Neural progenitor cell (in vitro differentiated cells): ENCODE data around the gene HSPA12B. TPM values are rescaled to one million over a fixed set of nuclear protein-coding genes. Genes with fewer than 3 reads are reported as not detected.

Experiments used
- DNase-seq: peaks from one replicate; pipeline ENCODE4 v3.0.0-alpha.2; 2016; ENCODE audit warnings: low spot score
- H2AFZ ChIP-seq: fragments of 200-600 bp; sonication (generic); replicated peaks from 2 replicates; pipeline ENCODE4 v1.6.1; 2016; ENCODE audit warnings: antibody characterized with exemption
- H3F3A ChIP-seq: fragments of 200-600 bp; sonication (generic); 2 replicates; pipeline ENCODE4 v1.6.1; 2016; ENCODE audit warnings: antibody characterized with exemption, low read depth
- H3K27ac ChIP-seq: fragments of 200-600 bp; sonication (generic); 2 replicates; pipeline ENCODE4 v1.5.1; 2016; ENCODE audit warnings: mild to moderate bottlenecking
- H3K27me3 ChIP-seq: fragments of 200-600 bp; sonication (generic); 2 replicates; pipeline ENCODE4 v1.6.1; 2016; ENCODE audit warnings: mild to moderate bottlenecking, moderate library complexity
- H3K36me3 ChIP-seq: fragments of 200-600 bp; sonication (generic); 2 replicates; pipeline ENCODE4 v1.5.1; 2016
- H3K4me1 ChIP-seq: fragments of 200-600 bp; sonication (generic); 2 replicates; pipeline ENCODE4 v1.6.1; 2016; ENCODE audit warnings: mixed run types
- H3K4me2 ChIP-seq: fragments of 200-600 bp; sonication (generic); 2 replicates; pipeline ENCODE4 v1.6.1; 2016
- H3K4me3 ChIP-seq: fragments of 200-600 bp; sonication (generic); 2 replicates; pipeline ENCODE4 v1.5.1; 2016
- H3K79me2 ChIP-seq: fragments of 200-600 bp; sonication (generic); 2 replicates; pipeline ENCODE4 v1.6.1; 2016; ENCODE audit warnings: low read depth
- H3K9ac ChIP-seq: fragments of 200-600 bp; sonication (generic); 2 replicates; pipeline ENCODE4 v1.6.1; 2016
- H3K9me3 ChIP-seq: fragments of 200-600 bp; sonication (generic); 2 replicates; pipeline ENCODE4 v1.5.1; 2016; ENCODE audit warnings: low read depth
- H4K20me1 ChIP-seq: fragments of 200-600 bp; sonication (generic); 2 replicates; pipeline ENCODE4 v1.6.1; 2016; ENCODE audit warnings: low read depth
- H3K27ac Mint-ChIP-seq: 3 replicates; pipeline ENCODE4 v1.8.0; 2021; ENCODE audit warnings: mixed read lengths
- H3K27me3 Mint-ChIP-seq: 2 replicates; pipeline ENCODE4 v1.8.0; 2022; ENCODE audit warnings: low read depth, mild to moderate bottlenecking, inconsistent platforms, moderate library complexity, mixed read lengths; ENCODE audit not compliant: insufficient read depth
- H3K36me3 Mint-ChIP-seq: 3 replicates; pipeline ENCODE4 v1.8.0; 2021; ENCODE audit warnings: mixed read lengths
- H3K4me1 Mint-ChIP-seq: 3 replicates; pipeline ENCODE4 v1.8.0; 2021; ENCODE audit warnings: mixed read lengths
- H3K4me3 Mint-ChIP-seq: 3 replicates; pipeline ENCODE4 v1.8.0; 2021; ENCODE audit warnings: mild to moderate bottlenecking, moderate library complexity, mixed read lengths
- H3K9me3 Mint-ChIP-seq: 3 replicates; pipeline ENCODE4 v1.8.0; 2020; ENCODE audit warnings: mixed read lengths
- CTCF ChIP-seq: fragments of 200-600 bp; sonication (generic); IDR thresholded peaks from 2 replicates; pipeline ENCODE4 v1.5.1; 2017; ENCODE audit warnings: antibody characterized with exemption, mild to moderate bottlenecking
- EZH2 ChIP-seq: fragments of 200-600 bp; sonication (generic); IDR thresholded peaks from 2 replicates; pipeline ENCODE4 v1.6.1; 2017; ENCODE audit warnings: antibody characterized with exemption, mild to moderate bottlenecking, moderate library complexity
- EZH2phosphoT487 ChIP-seq: fragments of 200-600 bp; sonication (generic); IDR thresholded peaks from 2 replicates; pipeline ENCODE4 v1.6.1; 2017; ENCODE audit warnings: antibody characterized with exemption
- total RNA-seq: library from RNA; depleted of rRNA; stranded (reverse); fragments of >200 nt; gene quantifications from 2 replicates; pipeline ENCODE4 v1.2.3, GENCODE V29; 2015; ENCODE audit warnings: low replicate concordance

The HSPA12B gene
- total RNA-seq, 1 donor from 2014 or later, result 0.15 TPM

GRCh38 chr20:3753501-3754275, 21.2 kb downstream of the HSPA12B start:
- H3K4me3 Mint-ChIP-seq, result no peak overlapping the region
- no peak overlapping the region for H3K27ac Mint-ChIP-seq
- peaks cover 6% of the 10 kb centered on the region for H3K9me3 Mint-ChIP-seq

GRCh38 chr20:3754276-3754630, 21.8 kb downstream of the HSPA12B start:
- H3K4me3 Mint-ChIP-seq, result no peak overlapping the region
- Histone ChIP-seq H3K27ac (no peak overlapping the region), H3K9me3 (no peaks in the 10 kb centered on the region), H3K4me1 (peaks cover 6% of the 10 kb centered on the region), H2AFZ (no peak overlapping the region), H3F3A (peaks cover 26% of the 10 kb centered on the region), H3K9ac (no peak overlapping the region), H4K20me1 (peaks cover 25% of the 10 kb centered on the region), H3K4me2 (no peak overlapping the region), H3K27me3 (peaks cover 38% of the 10 kb centered on the region), H3K4me3 (no peak overlapping the region), H3K79me2 (no peaks in the 10 kb centered on the region), H3K36me3 (no peaks in the 10 kb centered on the region)
- H3K36me3 Mint-ChIP-seq, result peaks cover 20% of the 10 kb centered on the region
- TF ChIP-seq EZH2, result no peak
- no peak for TF ChIP-seq EZH2phosphoT487
- no peak for TF ChIP-seq CTCF
- H3K4me1 Mint-ChIP-seq, result peaks cover 13% of the 10 kb centered on the region
- peaks cover 21% of the 10 kb centered on the region for H3K27me3 Mint-ChIP-seq
- no peak overlapping the region for H3K27ac Mint-ChIP-seq
- DNase-seq, result no peak
- H3K9me3 Mint-ChIP-seq, result peaks cover 6% of the 10 kb centered on the region

More at GRCh38 chr20:3753501-3754275, 21.2 kb downstream of the HSPA12B start:
- Histone ChIP-seq H3K27ac (no peak overlapping the region), H3F3A (peaks cover 26% of the 10 kb centered on the region), H4K20me1 (peaks cover 25% of the 10 kb centered on the region), H3K79me2 (no peaks in the 10 kb centered on the region), H3K36me3 (no peaks in the 10 kb centered on the region), H3K9ac (no peak overlapping the region), H3K4me1 (peaks cover 4% of the 10 kb centered on the region), H3K27me3 (peaks cover 43% of the 10 kb centered on the region), H3K4me3 (no peak overlapping the region), H2AFZ (no peak overlapping the region), H3K9me3 (no peaks in the 10 kb centered on the region), H3K4me2 (no peak overlapping the region)
- Mint-ChIP-seq H3K36me3 (peaks cover 20% of the 10 kb centered on the region), H3K4me1 (peaks cover 13% of the 10 kb centered on the region), H3K27me3 (peaks cover 25% of the 10 kb centered on the region)
- DNase-seq, result no peak
- TF ChIP-seq EZH2phosphoT487 (no peak), EZH2 (no peak), CTCF (no peak)

GRCh38 chr20:3755269-3755668, 22.8 kb downstream of the HSPA12B start:
- Histone ChIP-seq H3K27me3 (peaks cover 28% of the 10 kb centered on the region), H3K9me3 (no peaks in the 10 kb centered on the region), H3F3A (peaks cover 26% of the 10 kb centered on the region), H4K20me1 (peaks cover 21% of the 10 kb centered on the region), H3K4me2 (no peak overlapping the region), H3K4me1 (peaks cover 12% of the 10 kb centered on the region), H3K36me3 (no peaks in the 10 kb centered on the region), H3K9ac (no peak overlapping the region), H3K4me3 (no peak overlapping the region), H3K79me2 (no peaks in the 10 kb centered on the region), H2AFZ (no peak overlapping the region), H3K27ac (no peak overlapping the region)
- no peak for DNase-seq
- Mint-ChIP-seq H3K27ac (no peak overlapping the region), H3K4me3 (no peak overlapping the region), H3K27me3 (peaks cover 19% of the 10 kb centered on the region), H3K9me3 (peaks cover 6% of the 10 kb centered on the region), H3K36me3 (peaks cover 24% of the 10 kb centered on the region), H3K4me1 (peaks cover 17% of the 10 kb centered on the region)
- TF ChIP-seq EZH2 (no peak), EZH2phosphoT487 (no peak), CTCF (no peak)
